ENCODE data around the gene NELFA.
"Not testable (repeated sequence)": the region's sequence is repeated elsewhere in the genome, so short reads cannot be mapped to it uniquely, and the experiment has no call there.

The NELFA gene

GRCh38 chr4:1993718-1994516, 14.9 kb downstream of the NELFA start:
- not testable (repeated sequence) for DNase-seq

- no peak for DNase-seq
Measured at GRCh38 chr4:1993169-1993516, 15.6 kb downstream of the NELFA start.

GRCh38 chr4:1992468-1993168, 16.2 kb downstream of the NELFA start:
- no peak for DNase-seq

GRCh38 chr4:1991596-1992434, 17.0 kb downstream of the NELFA start:
- DNase-seq: no peak

- no peak for DNase-seq
Measured at GRCh38 chr4:1991087-1991486, 17.7 kb downstream of the NELFA start.

- no peak for DNase-seq
Measured at GRCh38 chr4:1990676-1991075, 18.1 kb downstream of the NELFA start.

GRCh38 chr4:1990348-1990645, 18.5 kb downstream of the NELFA start:
- DNase-seq: no peak

- DNase-seq: no peak
Measured at GRCh38 chr4:1989533-1990347, 19.0 kb downstream of the NELFA start.

- DNase-seq: no peak
Measured at GRCh38 chr4:1988327-1988724, 20.4 kb downstream of the NELFA start.

GRCh38 chr4:1987721-1988326, 20.9 kb downstream of the NELFA start:
- no peak for DNase-seq

- DNase-seq: no peak
Measured at GRCh38 chr4:1987296-1987695, 21.5 kb downstream of the NELFA start.

GRCh38 chr4:1986578-1987210, 22.1 kb downstream of the NELFA start:
- DNase-seq: no peak

GRCh38 chr4:1985780-1986577, 22.8 kb downstream of the NELFA start:
- no peak for DNase-seq

GRCh38 chr4:1985294-1985693, 23.5 kb downstream of the NELFA start:
- DNase-seq: no peak

GRCh38 chr4:1984406-1985191, 24.2 kb downstream of the NELFA start:
- DNase-seq: no peak

- no peak for DNase-seq
Measured at GRCh38 chr4:1983846-1984405, 24.8 kb downstream of the NELFA start.

GRCh38 chr4:1983053-1983845, 25.5 kb downstream of the NELFA start:
- no peak for DNase-seq

GRCh38 chr4:1982124-1983052, 26.4 kb downstream of the NELFA start:
- DNase-seq: no peak
